GM12874 (cell line): ENCODE results near the gene SMIM38.

Experiments
- TF ChIP-seq, protein P1 (sequence below): IDR thresholded peaks from 2 replicates; pipeline ENCODE4 v1.5.1; 2011; ENCODE audit warnings: low read depth, mild to moderate bottlenecking, control low read depth, low read length, moderate library complexity; ENCODE audit not compliant: insufficient read depth

Gene SMIM38

DNA sequence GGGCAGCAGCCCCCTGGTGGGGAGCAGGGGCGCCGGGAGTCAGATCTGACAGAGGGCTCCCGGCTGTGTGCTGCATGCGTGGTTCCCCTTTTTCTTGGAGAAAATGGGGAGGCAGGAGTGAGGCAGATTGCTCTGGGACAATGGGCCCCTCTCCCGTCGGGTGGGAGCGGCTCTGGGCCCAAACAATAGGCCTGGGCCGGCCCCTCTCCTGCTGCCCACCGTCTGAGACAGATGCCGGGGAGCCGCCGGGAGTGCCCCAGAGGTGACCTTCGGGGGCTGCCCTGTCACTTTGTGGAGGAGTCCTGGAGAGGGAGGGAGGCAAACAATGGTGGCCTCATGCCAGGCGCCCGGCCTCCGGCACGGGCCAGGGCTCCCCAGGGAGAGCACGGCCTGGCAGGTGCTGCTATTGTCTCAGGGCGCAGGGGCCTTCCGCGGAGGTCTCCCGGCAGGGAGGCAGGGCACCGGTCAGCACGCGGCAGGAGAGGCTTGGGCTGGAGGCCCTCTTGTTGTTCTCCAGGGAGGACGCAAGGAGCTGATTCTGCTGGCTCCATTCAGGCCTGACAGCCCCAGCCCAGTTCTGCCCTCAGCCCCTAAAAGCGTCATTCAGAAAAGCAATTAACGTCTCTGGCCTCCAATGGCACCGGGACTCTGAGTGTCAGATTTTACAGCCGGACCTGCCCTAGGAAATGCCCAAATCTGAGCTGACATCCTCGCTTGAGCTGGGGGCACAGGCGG, 44.8 kb downstream of the SMIM38 start:
- TF ChIP-seq, protein P1, sequence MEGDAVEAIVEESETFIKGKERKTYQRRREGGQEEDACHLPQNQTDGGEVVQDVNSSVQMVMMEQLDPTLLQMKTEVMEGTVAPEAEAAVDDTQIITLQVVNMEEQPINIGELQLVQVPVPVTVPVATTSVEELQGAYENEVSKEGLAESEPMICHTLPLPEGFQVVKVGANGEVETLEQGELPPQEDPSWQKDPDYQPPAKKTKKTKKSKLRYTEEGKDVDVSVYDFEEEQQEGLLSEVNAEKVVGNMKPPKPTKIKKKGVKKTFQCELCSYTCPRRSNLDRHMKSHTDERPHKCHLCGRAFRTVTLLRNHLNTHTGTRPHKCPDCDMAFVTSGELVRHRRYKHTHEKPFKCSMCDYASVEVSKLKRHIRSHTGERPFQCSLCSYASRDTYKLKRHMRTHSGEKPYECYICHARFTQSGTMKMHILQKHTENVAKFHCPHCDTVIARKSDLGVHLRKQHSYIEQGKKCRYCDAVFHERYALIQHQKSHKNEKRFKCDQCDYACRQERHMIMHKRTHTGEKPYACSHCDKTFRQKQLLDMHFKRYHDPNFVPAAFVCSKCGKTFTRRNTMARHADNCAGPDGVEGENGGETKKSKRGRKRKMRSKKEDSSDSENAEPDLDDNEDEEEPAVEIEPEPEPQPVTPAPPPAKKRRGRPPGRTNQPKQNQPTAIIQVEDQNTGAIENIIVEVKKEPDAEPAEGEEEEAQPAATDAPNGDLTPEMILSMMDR = no peak

GRCh38 chr11:69201066-69201365, 45.3 kb downstream of the SMIM38 start:
- TF ChIP-seq, protein P1 = no peak

- TF ChIP-seq, protein P1 = no peak
These were observed 46.1 kb downstream of the SMIM38 start for GRCh38 chr11:69201764-69202370.

DNA sequence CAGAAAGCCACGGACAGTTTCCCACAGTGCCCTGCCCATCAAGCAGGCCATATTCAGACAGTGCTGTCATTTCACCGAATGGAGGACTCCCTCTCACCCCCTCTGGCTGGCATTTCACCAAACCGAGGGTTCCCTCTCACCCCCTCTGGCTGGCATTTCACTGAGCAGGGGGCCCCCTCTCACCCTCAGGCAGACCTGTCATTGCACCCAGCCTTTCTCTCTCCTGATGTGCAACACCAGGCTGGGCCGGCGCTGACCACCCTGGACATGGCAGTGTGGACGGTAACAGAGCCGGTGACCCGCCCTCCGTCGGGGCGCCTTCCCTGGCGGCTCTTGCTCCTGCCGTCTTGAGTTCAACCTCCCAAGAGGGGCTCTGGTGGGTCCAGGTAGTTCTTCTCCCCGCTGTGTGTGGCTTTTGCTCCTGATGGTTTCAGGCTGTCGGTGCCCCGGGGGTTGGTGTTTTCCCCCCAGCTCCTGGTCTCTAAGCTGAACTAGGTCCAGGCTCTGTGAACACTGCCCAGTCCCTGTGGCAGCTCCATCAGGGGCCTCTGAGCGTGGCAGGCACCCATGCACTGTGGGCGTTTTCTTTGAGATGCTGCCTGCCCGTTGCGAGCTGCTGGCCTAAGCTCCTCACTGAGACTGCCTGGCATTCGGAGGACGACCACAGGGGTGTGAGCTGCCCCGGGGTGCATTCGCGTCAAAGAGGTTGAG, 46.9 kb downstream of the SMIM38 start:
- TF ChIP-seq, protein P1 = no peak

GRCh38 chr11:69203381-69203780, 47.6 kb downstream of the SMIM38 start:
- TF ChIP-seq, protein P1 = no peak

DNA sequence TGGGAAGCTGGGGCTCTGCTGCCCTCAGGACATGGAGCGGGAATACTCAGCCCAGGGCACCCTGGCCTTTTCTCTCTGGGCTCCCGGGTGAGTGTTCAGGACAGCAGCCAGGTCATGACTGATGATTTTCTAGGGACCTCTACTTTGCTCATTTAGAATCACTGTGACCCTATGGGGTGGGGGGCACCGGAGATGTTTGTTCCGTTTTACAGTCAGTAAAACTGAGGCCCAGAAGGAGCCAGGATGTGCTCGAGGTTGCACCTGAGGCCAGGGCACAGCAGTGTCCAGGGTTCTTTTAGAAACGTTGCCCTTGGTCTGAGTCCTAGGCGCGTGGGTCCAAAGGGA, 48.1 kb downstream of the SMIM38 start:
- TF ChIP-seq, protein P1 = no peak

DNA sequence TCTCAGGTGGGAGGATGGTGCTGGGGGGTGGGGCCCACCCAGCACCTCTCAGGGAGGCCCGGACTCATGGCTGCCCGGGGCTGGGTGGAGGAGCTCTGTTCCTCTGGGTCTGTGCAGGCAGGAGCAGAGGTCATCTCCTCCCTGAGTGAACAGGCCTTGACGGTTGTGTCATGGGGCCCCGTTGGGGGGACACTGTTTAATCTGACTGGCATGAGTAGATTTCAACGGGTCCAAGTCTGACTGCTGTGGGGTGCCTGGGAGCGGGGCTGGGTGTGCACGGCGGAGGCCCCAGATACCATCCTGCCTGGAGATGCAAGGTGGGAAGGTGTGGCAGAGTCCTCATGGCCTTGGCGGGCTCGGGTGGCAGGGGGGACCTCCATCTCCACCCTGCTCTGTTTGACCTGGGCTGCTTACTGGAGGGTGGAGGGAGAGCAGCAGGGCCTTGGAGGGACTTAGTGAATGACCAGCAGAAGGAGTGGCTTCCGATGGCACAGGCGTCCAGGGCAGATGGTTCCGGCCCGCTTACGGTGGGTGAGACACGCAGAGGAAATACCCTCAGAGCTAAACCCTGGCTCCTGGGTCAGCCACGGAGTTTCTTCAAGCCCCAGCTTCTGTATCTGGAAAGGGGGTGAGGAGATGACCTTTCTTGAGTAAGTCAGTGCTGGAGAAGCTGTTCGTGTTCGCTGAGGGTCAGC, 48.7 kb downstream of the SMIM38 start:
- TF ChIP-seq, protein P1 = no peak
